Lung (tissue), 12 donors: Measurements from ENCODE around the gene TNIP2. TPM values are rescaled to one million over a fixed set of nuclear protein-coding genes. Genes with fewer than 3 reads are reported as not detected.

Source experiments
- ATAC-seq: fragments of 200-7000 bp; cut with Tn5 transposase; one replicate; pipeline ENCODE4 v1.9.1; 2020; ENCODE audit warnings: moderate number of reproducible peaks; ENCODE audit not compliant: insufficient read depth, low FRiP score
- DNase-seq, 3 donors: peaks; one replicate each; pipeline ENCODE4 v3.0.0-alpha.2; 2013 to 2017
- H3K27ac ChIP-seq, 2 donors: one replicate each; pipeline ENCODE4 v1.5.1; 2013; ENCODE audit warnings: mild to moderate bottlenecking in 2 of 2, moderate library complexity in 2 of 2, control low read depth in 1 of 2, inconsistent platforms in 1 of 2, low read depth in 1 of 2, low read length in 1 of 2
- H3K27me3 ChIP-seq, 3 donors: one replicate each; pipeline ENCODE4 v1.5.1; 2013; ENCODE audit warnings: low read length in 2 of 3; ENCODE audit not compliant: control insufficient read depth in 3 of 3, insufficient read depth in 3 of 3
- H3K36me3 ChIP-seq, 4 donors: one replicate each; pipeline ENCODE4 v1.5.1; 2013; ENCODE audit warnings: low read length in 4 of 4, mild to moderate bottlenecking in 1 of 4, moderate library complexity in 1 of 4; ENCODE audit not compliant: control insufficient read depth in 4 of 4, insufficient read depth in 4 of 4
- H3K4me1 ChIP-seq, 5 donors: one replicate each; pipeline ENCODE4 v1.5.1; 2013; ENCODE audit warnings: low read length in 5 of 5, mild to moderate bottlenecking in 2 of 5, moderate library complexity in 1 of 5; ENCODE audit not compliant: control insufficient read depth in 5 of 5, insufficient read depth in 5 of 5
- H3K4me3 ChIP-seq: one replicate; pipeline ENCODE4 v1.5.1; 2013; ENCODE audit warnings: mild to moderate bottlenecking, control low read depth, moderate library complexity
- H3K9ac ChIP-seq, 2 donors: one replicate each; pipeline ENCODE4 v1.5.1; 2013; ENCODE audit warnings: low read length in 2 of 2, control low read depth in 1 of 2; ENCODE audit not compliant: insufficient read depth in 1 of 2
- H3K9me3 ChIP-seq, 4 donors: one replicate each; pipeline ENCODE4 v1.5.1; 2013; ENCODE audit warnings: low read length in 3 of 4, mild to moderate bottlenecking in 1 of 4, moderate library complexity in 1 of 4; ENCODE audit not compliant: control insufficient read depth in 4 of 4, insufficient read depth in 3 of 4
- WGBS, 2 donors: extraction: QIAGEN DNeasy Blood & Tissue Kit; methylation state at CpG; one replicate each; pipeline ENCODE4 v1.1.7; 2013; 5-methylcytosine and 5-hydroxymethylcytosine counted together
- polyA plus RNA-seq, 2 donors: library from polyadenylated mRNA; stranded (reverse); fragments of 200-250 nt; gene quantifications; one replicate each; pipeline ENCODE4 v1.2.1, GENCODE V29; 2013
- total RNA-seq, 2 donors: library from RNA; depleted of rRNA in 1 of 2; stranded (reverse); fragments of >200 nt in 1 of 2; gene quantifications; one replicate each; pipeline ENCODE4 v1.2.1, GENCODE V29; 2014 to 2021
- TF ChIP-seq, protein P1 (sequence below): IDR thresholded peaks from 2 replicates; pipeline ENCODE4 v1.5.1; 2012; ENCODE audit warnings: mild to moderate bottlenecking; ENCODE audit errors: control extremely low read depth, extremely low read depth
- donor health status: control.
- donor health status: control.
- donor health status: Bipolar disorder and iron deficiency.
- donor health status: healthy.
- donor health status: DM: yes; HTN: yes; CAD: no.

The TNIP2 gene
- total and polyA plus RNA-seq, 4 donors = 30.6 to 82.8 (median 43.8) TPM

DNA sequence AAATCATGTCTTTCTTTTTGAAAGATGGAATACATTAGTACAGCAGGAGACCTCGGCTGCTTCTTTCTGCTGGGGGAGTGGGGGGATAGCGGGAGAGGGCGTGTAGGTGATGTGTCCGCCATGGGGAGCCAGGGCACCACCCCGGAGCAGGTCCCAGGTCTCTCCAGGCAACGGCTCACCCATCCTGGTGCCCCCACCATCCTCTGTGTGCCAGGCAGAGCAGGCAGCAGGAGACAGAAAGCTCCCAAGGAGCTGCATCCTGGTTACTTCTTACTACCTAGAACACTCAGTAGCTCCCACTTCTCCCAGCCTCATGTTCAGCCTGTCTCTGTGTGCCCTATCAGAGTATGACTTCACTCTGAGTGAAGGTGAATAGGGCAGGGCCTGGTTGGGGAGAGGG is 23.6 kb downstream of the TNIP2 start:
- no peaks in the 10 kb centered on the region for H3K27me3 ChIP-seq
- no peak overlapping the region for H3K9ac ChIP-seq
- no peaks in the 10 kb centered on the region for H3K4me1 ChIP-seq
- H3K27ac ChIP-seq = no peak overlapping the region
- DNase-seq (no peak), ATAC-seq (no peak)
- H3K36me3 ChIP-seq = peaks cover 0 to 33% (median 20%) of the 10 kb centered on the region in 4 donors
- WGBS, 2 donors = 94 to 96% methylated on average over 6 of the region's 6 CpGs
- H3K4me3 ChIP-seq = no peak overlapping the region
- no peaks in the 10 kb centered on the region for H3K9me3 ChIP-seq
- TF ChIP-seq, protein P1, sequence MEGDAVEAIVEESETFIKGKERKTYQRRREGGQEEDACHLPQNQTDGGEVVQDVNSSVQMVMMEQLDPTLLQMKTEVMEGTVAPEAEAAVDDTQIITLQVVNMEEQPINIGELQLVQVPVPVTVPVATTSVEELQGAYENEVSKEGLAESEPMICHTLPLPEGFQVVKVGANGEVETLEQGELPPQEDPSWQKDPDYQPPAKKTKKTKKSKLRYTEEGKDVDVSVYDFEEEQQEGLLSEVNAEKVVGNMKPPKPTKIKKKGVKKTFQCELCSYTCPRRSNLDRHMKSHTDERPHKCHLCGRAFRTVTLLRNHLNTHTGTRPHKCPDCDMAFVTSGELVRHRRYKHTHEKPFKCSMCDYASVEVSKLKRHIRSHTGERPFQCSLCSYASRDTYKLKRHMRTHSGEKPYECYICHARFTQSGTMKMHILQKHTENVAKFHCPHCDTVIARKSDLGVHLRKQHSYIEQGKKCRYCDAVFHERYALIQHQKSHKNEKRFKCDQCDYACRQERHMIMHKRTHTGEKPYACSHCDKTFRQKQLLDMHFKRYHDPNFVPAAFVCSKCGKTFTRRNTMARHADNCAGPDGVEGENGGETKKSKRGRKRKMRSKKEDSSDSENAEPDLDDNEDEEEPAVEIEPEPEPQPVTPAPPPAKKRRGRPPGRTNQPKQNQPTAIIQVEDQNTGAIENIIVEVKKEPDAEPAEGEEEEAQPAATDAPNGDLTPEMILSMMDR = no peak

DNA sequence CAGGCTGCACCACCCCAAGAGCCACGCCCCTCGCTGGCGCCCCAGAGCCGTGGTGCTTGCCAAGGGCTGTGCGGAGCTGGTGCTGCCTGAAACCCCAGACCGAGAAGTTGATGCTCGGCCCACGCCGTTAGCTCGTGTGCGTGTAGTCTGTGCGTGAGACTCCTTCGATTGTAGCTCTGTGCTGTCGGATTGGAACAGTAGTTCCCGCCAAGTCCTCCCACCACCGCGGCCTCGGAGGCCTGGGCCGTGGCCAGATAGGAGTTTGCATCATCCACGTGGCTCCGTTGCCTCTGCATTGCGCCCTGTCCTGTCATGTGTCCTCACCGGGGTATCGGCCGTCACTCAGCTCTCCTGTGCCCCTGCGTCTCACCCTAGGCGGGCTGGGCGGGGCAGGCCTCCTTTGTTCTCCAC is 24.2 kb downstream of the TNIP2 start:
- H3K4me1 ChIP-seq = no peaks in the 10 kb centered on the region
- no peak overlapping the region for H3K27ac ChIP-seq
- WGBS, 2 donors = 87 to 92% methylated on average over 28 of the region's 28 CpGs
- ATAC-seq (no peak), DNase-seq (no peak)
- no peak overlapping the region for H3K9ac ChIP-seq
- H3K27me3 ChIP-seq = no peaks in the 10 kb centered on the region
- no peak overlapping the region for H3K4me3 ChIP-seq
- H3K36me3 ChIP-seq = peaks cover 0 to 33% (median 20%) of the 10 kb centered on the region in 4 donors
- no peaks in the 10 kb centered on the region for H3K9me3 ChIP-seq
- TF ChIP-seq, protein P1 = no peak

DNA sequence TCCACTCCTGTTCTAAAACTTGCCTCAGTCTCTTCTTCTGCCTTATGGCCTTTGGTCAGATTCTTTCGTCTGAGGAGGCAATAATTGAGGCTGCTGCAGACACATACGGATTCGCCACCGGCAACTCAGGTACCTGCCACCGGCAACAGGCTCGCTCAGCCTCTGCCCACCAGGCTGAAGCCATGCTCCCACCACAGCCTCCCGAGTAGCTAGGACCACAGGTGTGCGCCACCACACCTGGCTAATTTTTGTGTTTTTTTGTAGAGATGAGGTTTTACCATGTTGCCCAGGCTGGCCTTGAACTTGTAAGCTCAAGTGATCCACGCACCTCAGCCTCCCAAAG is 26.6 kb downstream of the TNIP2 start:
- Histone ChIP-seq H3K9me3 (no peaks in the 10 kb centered on the region), H3K4me1 (no peaks in the 10 kb centered on the region), H3K27me3 (no peaks in the 10 kb centered on the region), H3K9ac (no peak overlapping the region), H3K27ac (no peak overlapping the region), H3K36me3 (peaks cover 0 to 33% (median 22%) of the 10 kb centered on the region in 4 donors), H3K4me3 (no peak overlapping the region)
- TF ChIP-seq, protein P1 = no peak
- ATAC-seq (no peak), DNase-seq (no peak)
- WGBS, 2 donors = 97 to 99% methylated on average over 9 of the region's 9 CpGs

DNA sequence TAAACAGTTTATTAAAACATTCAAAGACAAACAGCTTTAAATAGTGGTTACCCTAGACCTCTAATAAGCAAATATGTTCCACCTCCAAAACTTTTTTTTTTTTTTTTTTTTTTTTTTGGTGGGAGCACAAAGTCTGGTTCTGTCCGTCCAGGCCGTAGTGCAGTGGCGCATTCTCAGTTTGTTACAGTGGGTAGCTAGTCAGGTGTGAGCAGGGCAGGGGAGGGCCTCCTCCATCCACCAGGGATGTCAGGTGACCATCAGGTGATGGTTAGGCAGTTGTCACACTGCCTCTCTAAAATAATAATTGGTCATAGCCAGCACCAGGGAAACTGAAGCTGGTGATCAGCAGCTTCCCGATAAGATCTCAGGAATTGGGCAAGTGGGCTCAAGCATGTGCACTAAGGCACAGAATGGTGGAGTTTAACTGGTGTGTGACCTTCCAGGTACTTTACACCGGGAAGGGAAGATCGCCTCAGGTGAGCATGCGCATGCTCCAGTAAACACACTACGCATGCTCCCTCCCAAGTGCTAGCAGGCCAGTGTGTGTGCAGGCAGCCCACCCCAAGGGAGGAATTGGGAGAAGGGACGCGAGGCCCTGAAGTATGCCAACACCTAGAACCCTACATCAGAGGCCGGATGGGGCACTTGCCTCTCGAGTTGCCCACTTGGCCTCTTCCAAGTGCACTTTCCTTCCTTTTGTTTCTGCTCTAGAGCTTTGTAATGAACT is 27.2 kb downstream of the TNIP2 start:
- Histone ChIP-seq H3K36me3 (peaks cover 0 to 33% (median 22%) of the 10 kb centered on the region in 4 donors), H3K27ac (no peak overlapping the region), H3K9me3 (no peaks in the 10 kb centered on the region), H3K4me1 (no peaks in the 10 kb centered on the region), H3K27me3 (no peaks in the 10 kb centered on the region), H3K4me3 (no peak overlapping the region), H3K9ac (no peak overlapping the region)
- no peak for DNase-seq
- 94 to 95% methylated on average over 12 of the region's 12 CpGs for WGBS, 2 donors
- no peak for ATAC-seq
- TF ChIP-seq, protein P1 = no peak
